GM12878 (cell line): Measurements from ENCODE around the gene ZCCHC24. TPM values are rescaled to one million over a fixed set of nuclear protein-coding genes. Genes with fewer than 3 reads are reported as not detected.

Experiments used
- ATAC-seq: fragments of 200-7000 bp; cut with Tn5 transposase; 3 replicates; pipeline ENCODE4 v1.9.1; 2020; ENCODE audit warnings: mild to moderate bottlenecking, moderate library complexity
- BruUV-seq: library from RNA; stranded (reverse); fragments of 400-500 nt; replicated peaks from 2 replicates; lab custom pipeline; 2021; lab: Mats Ljungman, UMichigan
- CTCF ChIA-PET: fragments of 300-600 bp; sonication (Branson Sonifier 250); formaldehyde crosslinking; extraction: SDS; loops from one replicate; lab custom pipeline; 2021; ENCODE audit warnings: inconsistent platforms; lab: Yijun Ruan, JAX
- POLR2A ChIA-PET: fragments of 350-600 bp; formaldehyde crosslinking; extraction: SDS; loops from one replicate; lab custom pipeline; 2021; ENCODE audit warnings: inconsistent platforms; lab: Charles Lee
- RAD21 ChIA-PET: fragments of 300-600 bp; sonication (Branson Sonifier 250); formaldehyde crosslinking; loops from one replicate; lab custom pipeline; 2023; ENCODE audit warnings: antibody characterized with exemption; ENCODE audit not compliant: unreplicated experiment; lab: Charles Lee
- SMC1A ChIA-PET: fragments of 300-600 bp; sonication (Branson Sonifier 250); formaldehyde crosslinking; loops from one replicate; lab custom pipeline; 2023; ENCODE audit not compliant: unreplicated experiment, uncharacterized antibody; lab: Charles Lee
- DNase-seq: peaks from one replicate; pipeline ENCODE4 v3.0.0-alpha.2; 2011; ENCODE audit warnings: low read depth, low spot score
- FAIRE-seq: peaks from 3 replicates; lab custom pipeline; 2011; peaks lifted over from hg19 to GRCh38; lab: Jason Lieb, UNC
- H2AFZ ChIP-seq: 2 replicates; pipeline ENCODE4 v1.6.0; 2011; ENCODE audit warnings: low read depth, low read length, control low read depth; ENCODE audit not compliant: control insufficient read depth
- H3K27ac ChIP-seq: 2 replicates; pipeline ENCODE4 v1.5.1; 2011; ENCODE audit warnings: control low read depth; ENCODE audit not compliant: control insufficient read depth, insufficient read depth
- H3K27me3 ChIP-seq, 2 experiments: replicated peaks in 1 of 2; 2 replicates each; pipeline versions ENCODE4 v1.6.0 to v1.6.1; 2011; ENCODE audit warnings: low read length in 1 of 2; ENCODE audit not compliant: control insufficient read depth in 2 of 2, insufficient read depth in 2 of 2
- H3K36me3 ChIP-seq, 2 experiments: 2 replicates each; pipeline ENCODE4 v1.5.1; 2011; ENCODE audit warnings: low read length in 1 of 2; ENCODE audit not compliant: control insufficient read depth in 2 of 2, insufficient read depth in 2 of 2
- H3K4me1 ChIP-seq: 2 replicates; pipeline ENCODE4 v1.6.1; 2011; ENCODE audit warnings: mild to moderate bottlenecking, low read length, moderate library complexity, mixed read lengths; ENCODE audit not compliant: control insufficient read depth, insufficient read depth
- H3K4me2 ChIP-seq: 2 replicates; pipeline ENCODE4 v1.6.0; 2011; ENCODE audit warnings: control low read depth; ENCODE audit not compliant: control insufficient read depth, insufficient read depth
- H3K4me3 ChIP-seq: fragments of 200-600 bp; sonication (generic); 2 replicates; pipeline ENCODE4 v1.5.1; 2016
- H3K79me2 ChIP-seq: 2 replicates; pipeline ENCODE4 v1.6.0; 2011; ENCODE audit warnings: low read length; ENCODE audit not compliant: control insufficient read depth, insufficient read depth
- H3K9ac ChIP-seq: 2 replicates; pipeline ENCODE4 v1.8.0; 2011; ENCODE audit warnings: low read length, control low read depth, mixed read lengths; ENCODE audit not compliant: control insufficient read depth, insufficient read depth
- H3K9me3 ChIP-seq: replicated peaks from 3 replicates; pipeline ENCODE4 v1.5.1; 2011; ENCODE audit warnings: mild to moderate bottlenecking, low read length; ENCODE audit not compliant: control insufficient read depth, insufficient read depth
- H4K20me1 ChIP-seq: 2 replicates; pipeline ENCODE4 v1.6.0; 2011; ENCODE audit not compliant: control insufficient read depth, insufficient read depth
- ATF3 ChIP-seq: IDR thresholded peaks from 2 replicates; pipeline ENCODE4 v1.6.1; 2011; ENCODE audit warnings: low read depth, mild to moderate bottlenecking, low read length, moderate library complexity, borderline replicate concordance; ENCODE audit errors: extremely low read depth
- BMI1 ChIP-seq: fragments of 450-650 bp; IDR thresholded peaks from 2 replicates; pipeline ENCODE4 v1.6.1; 2016; ENCODE audit warnings: mild to moderate bottlenecking, moderate library complexity, borderline replicate concordance
- CBFB ChIP-seq: IDR thresholded peaks from 2 replicates; pipeline ENCODE4 v1.6.1; 2016; ENCODE audit warnings: antibody characterized with exemption, low read depth
- E2F8 ChIP-seq: fragments of 450-650 bp; IDR thresholded peaks from 2 replicates; pipeline ENCODE4 v1.6.1; 2018; ENCODE audit warnings: mild to moderate bottlenecking, low read depth, moderate library complexity; ENCODE audit not compliant: partially characterized antibody
- NR2C1 ChIP-seq: fragments of 450-650 bp; IDR thresholded peaks from 2 replicates; pipeline ENCODE4 v1.6.1; 2017; ENCODE audit warnings: antibody characterized with exemption, mild to moderate bottlenecking, moderate library complexity
- NRF1 ChIP-seq: conservative IDR thresholded peaks from 2 replicates; pipeline ENCODE4 v1.6.1; 2011; ENCODE audit warnings: mild to moderate bottlenecking, low read depth, low read length, improper control_type of control experiment
- PAX5 ChIP-seq: IDR thresholded peaks from 2 replicates; pipeline ENCODE4 v1.6.1; 2011; ENCODE audit warnings: low read depth, low read length, borderline replicate concordance
- PBX3 ChIP-seq: IDR thresholded peaks from 2 replicates; pipeline ENCODE4 v1.6.1; 2011; ENCODE audit warnings: mild to moderate bottlenecking, low read depth, low read length, moderate library complexity; ENCODE audit not compliant: insufficient replicate concordance
- PKNOX1 ChIP-seq: fragments of 450-650 bp; IDR thresholded peaks from 2 replicates; pipeline ENCODE4 v1.6.1; 2016; ENCODE audit warnings: mild to moderate bottlenecking
- PML ChIP-seq: IDR thresholded peaks from 2 replicates; pipeline ENCODE4 v1.6.1; 2012; ENCODE audit warnings: low read length, inconsistent platforms
- RUNX3 ChIP-seq: IDR thresholded peaks from 2 replicates; pipeline ENCODE4 v1.6.1; 2012; ENCODE audit warnings: low read length, inconsistent platforms
- SMAD1 ChIP-seq: fragments of 450-650 bp; IDR thresholded peaks from 2 replicates; pipeline ENCODE4 v1.6.1; 2018; ENCODE audit warnings: mild to moderate bottlenecking, low read depth; ENCODE audit not compliant: partially characterized antibody
- ZBED1 ChIP-seq: IDR thresholded peaks from 2 replicates; pipeline ENCODE4 v1.6.1; 2016; ENCODE audit warnings: borderline replicate concordance
- ZBTB4 ChIP-seq: fragments of 450-650 bp; formaldehyde crosslinking; IDR thresholded peaks from 2 replicates; pipeline ENCODE4 v1.4.0; 2022; ENCODE audit warnings: mild to moderate bottlenecking, moderate library complexity
- ZNF24 ChIP-seq: fragments of 450-650 bp; IDR thresholded peaks from 2 replicates; pipeline ENCODE4 v1.6.1; 2017; ENCODE audit warnings: antibody characterized with exemption, mild to moderate bottlenecking
- WGBS: methylation state at CpG from one replicate; pipeline ENCODE4 v1.1.6; 2016; ENCODE audit warnings: low lambda C conversion rate; ENCODE audit not compliant: insufficient replicate concordance, insufficient coverage; ENCODE audit errors: missing lambda C conversion rate; 5-methylcytosine and 5-hydroxymethylcytosine counted together
- in situ Hi-C: fragments of 300-500 bp; cut with MboI; formaldehyde crosslinking; loops from 9 replicates; pipeline ENCODE4 v1.14.3; 2018; ENCODE audit warnings: mixed read lengths
- intact Hi-C: fragments of 100-400 bp; cut with micrococcal nuclease; formaldehyde crosslinking; loops from one replicate; pipeline ENCODE4 v1.14.2; 2022; ENCODE audit not compliant: unreplicated experiment
- polyA plus RNA-seq, 11 experiments: library from polyadenylated mRNA; depleted of rRNA in 4 of 11; unstranded in 6 of 11; stranded (reverse) in 5 of 11; fragments of >200 nt; fragmentation: Nextera tagmentation in 4 of 11; fragmentation: Illumina TruSeq in 1 of 11; extraction: Ambion mirVana in 4 of 11; extraction: Trizol in 1 of 11; gene quantifications; 1 replicate in 1 of 11; 2 replicates in 10 of 11; pipeline versions ENCODE4 v1.2.1 to v1.2.3, GENCODE V29; 2011 to 2016; ENCODE audit warnings: inconsistent platforms in 2 of 11, missing spikeins in 2 of 11, low read depth in 1 of 11
- total RNA-seq, 4 experiments: library from RNA; depleted of rRNA in 3 of 4; stranded (reverse); fragments of >200 nt in 3 of 4; fragmentation: Illumina TruSeq in 1 of 4; extraction: Trizol in 1 of 4; gene quantifications; 2 replicates each; pipeline versions ENCODE4 v1.2.1 to v1.2.3, GENCODE V29; 2013 to 2021

The ZCCHC24 gene
- total and polyA plus RNA-seq, 10 of the 15 experiments (the other 5 are each of a cell fraction or from before 2014, with no cell fraction given) = 0.02 to 0.62 (median 0.04) TPM; not detected in 4

GRCh38 chr10:79483299-79483698 is 37.9 kb upstream of the ZCCHC24 start (continued):
- TF ChIP-seq PBX3 = no peak
- no peak for TF ChIP-seq ZBTB4 (CRISPR knock-in tag)
- no peak for TF ChIP-seq CBFB
- no peak for TF ChIP-seq ZNF24
- TF ChIP-seq PAX5 = no peak
- TF ChIP-seq PML = no peak

GRCh38 chr10:79482741-79483140 is 37.3 kb upstream of the ZCCHC24 start:
- 18% methylated on average over 4 of the region's 4 CpGs for WGBS
- in situ Hi-C loops (no loop called here), intact Hi-C loops (no loop called here)
- FAIRE-seq = no peak
- Histone ChIP-seq H2AFZ (no peak overlapping the region), H3K9ac (no peak overlapping the region), H3K4me2 (no peak overlapping the region), H3K4me1 (no peaks in the 10 kb centered on the region), H3K9me3 (no peaks in the 10 kb centered on the region), H3K27me3 (no peaks in the 10 kb centered on the region), H3K79me2 (no peaks in the 10 kb centered on the region), H3K4me3 (no peak overlapping the region), H4K20me1 (no peaks in the 10 kb centered on the region), H3K36me3 (no peaks in the 10 kb centered on the region), H3K27ac (no peak overlapping the region)
- POLR2A ChIA-PET = no interaction called here
- RAD21 ChIA-PET = interaction anchor here (1.0 kb wide), 1 partner anchor 15 kb away, joined by 6 read pairs; no protein-coding TSS in a partner anchor
- no peak for DNase-seq
- no TSS peak for BruUV-seq
- no peak for ATAC-seq
- CTCF ChIA-PET = interaction anchor here (0.7 to 2.4 kb wide), 2 partner anchors 15 to 22 kb away, joined by 3 to 8 read pairs; no protein-coding TSS in a partner anchor
- SMC1A ChIA-PET = interaction anchor here (0.6 to 1.1 kb wide), 3 partner anchors 40 to 108 kb away, joined by 3 to 4 read pairs (median 3); no protein-coding TSS in a partner anchor
- TF ChIP-seq NRF1 (no peak), BMI1 (no peak), ATF3 (no peak), PKNOX1 (no peak), ZBED1 (no peak), NR2C1 (no peak), E2F8 (no peak), SMAD1 (no peak), RUNX3 (no peak)
